Mammary epithelial cell (primary cell): Measurements from ENCODE around the gene FRMD5.

Source experiments
- EZH2 ChIP-seq: IDR thresholded peaks from 2 replicates; pipeline ENCODE4 v1.6.1; 2012; ENCODE audit warnings: low read length, inconsistent platforms, borderline replicate concordance
- TF ChIP-seq, protein P1 (sequence below), 2 donors: IDR thresholded peaks in 1 of 2; conservative IDR thresholded peaks in 1 of 2; 2 replicates each; pipeline ENCODE4 v1.5.1; 2011 to 2012; ENCODE audit warnings: inconsistent platforms in 2 of 2, low read length in 2 of 2, mild to moderate bottlenecking in 2 of 2, control low read depth in 1 of 2, low read depth in 1 of 2; ENCODE audit not compliant: insufficient read depth in 1 of 2; ENCODE audit errors: extremely low read depth in 1 of 2

- TF ChIP-seq, protein P1, sequence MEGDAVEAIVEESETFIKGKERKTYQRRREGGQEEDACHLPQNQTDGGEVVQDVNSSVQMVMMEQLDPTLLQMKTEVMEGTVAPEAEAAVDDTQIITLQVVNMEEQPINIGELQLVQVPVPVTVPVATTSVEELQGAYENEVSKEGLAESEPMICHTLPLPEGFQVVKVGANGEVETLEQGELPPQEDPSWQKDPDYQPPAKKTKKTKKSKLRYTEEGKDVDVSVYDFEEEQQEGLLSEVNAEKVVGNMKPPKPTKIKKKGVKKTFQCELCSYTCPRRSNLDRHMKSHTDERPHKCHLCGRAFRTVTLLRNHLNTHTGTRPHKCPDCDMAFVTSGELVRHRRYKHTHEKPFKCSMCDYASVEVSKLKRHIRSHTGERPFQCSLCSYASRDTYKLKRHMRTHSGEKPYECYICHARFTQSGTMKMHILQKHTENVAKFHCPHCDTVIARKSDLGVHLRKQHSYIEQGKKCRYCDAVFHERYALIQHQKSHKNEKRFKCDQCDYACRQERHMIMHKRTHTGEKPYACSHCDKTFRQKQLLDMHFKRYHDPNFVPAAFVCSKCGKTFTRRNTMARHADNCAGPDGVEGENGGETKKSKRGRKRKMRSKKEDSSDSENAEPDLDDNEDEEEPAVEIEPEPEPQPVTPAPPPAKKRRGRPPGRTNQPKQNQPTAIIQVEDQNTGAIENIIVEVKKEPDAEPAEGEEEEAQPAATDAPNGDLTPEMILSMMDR (conservative IDR thresholded peaks at IDR 0.05 in 1 of 2, IDR thresholded peaks at IDR 0.05 in 1 of 2; ENCODE audit: extremely low read depth in 1 of 2, insufficient read depth in 1 of 2, low read depth in 1 of 2, low read length in 2 of 2), result no peak
- no peak for TF ChIP-seq EZH2
Measured at GRCh38 chr15:44215594-44215993, 20.5 kb upstream of the FRMD5 start.
